ENCODE results near the gene PLGLB1.
"Not testable (repeated sequence)": the region's sequence is repeated elsewhere in the genome, so short reads cannot be mapped to it uniquely, and the experiment has no call there.

DNA sequence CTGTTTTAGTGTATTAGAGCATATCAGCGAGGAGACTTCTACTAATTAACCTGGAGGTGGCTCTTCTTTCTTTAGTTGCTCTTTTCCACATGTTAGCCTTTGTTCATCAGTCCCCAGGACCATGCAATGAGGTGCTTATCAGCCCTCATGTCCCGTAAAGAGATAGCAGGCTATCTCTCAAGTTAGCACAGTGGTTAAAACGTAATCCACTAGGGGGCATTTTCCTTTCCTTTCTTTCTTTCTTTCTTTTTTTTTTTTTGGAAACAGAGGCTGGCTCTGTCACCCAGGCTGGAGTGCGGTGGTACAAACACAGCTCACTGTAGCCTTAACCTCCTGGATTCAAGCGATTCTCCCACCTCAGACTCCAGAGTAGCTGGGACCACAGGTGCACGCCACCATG lies 4.3 kb upstream of the PLGLB1 start:
- TF ChIP-seq, protein P1, sequence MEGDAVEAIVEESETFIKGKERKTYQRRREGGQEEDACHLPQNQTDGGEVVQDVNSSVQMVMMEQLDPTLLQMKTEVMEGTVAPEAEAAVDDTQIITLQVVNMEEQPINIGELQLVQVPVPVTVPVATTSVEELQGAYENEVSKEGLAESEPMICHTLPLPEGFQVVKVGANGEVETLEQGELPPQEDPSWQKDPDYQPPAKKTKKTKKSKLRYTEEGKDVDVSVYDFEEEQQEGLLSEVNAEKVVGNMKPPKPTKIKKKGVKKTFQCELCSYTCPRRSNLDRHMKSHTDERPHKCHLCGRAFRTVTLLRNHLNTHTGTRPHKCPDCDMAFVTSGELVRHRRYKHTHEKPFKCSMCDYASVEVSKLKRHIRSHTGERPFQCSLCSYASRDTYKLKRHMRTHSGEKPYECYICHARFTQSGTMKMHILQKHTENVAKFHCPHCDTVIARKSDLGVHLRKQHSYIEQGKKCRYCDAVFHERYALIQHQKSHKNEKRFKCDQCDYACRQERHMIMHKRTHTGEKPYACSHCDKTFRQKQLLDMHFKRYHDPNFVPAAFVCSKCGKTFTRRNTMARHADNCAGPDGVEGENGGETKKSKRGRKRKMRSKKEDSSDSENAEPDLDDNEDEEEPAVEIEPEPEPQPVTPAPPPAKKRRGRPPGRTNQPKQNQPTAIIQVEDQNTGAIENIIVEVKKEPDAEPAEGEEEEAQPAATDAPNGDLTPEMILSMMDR (IDR thresholded peaks at IDR 0.05), result not testable (repeated sequence)
- TF ChIP-seq ZFX (IDR thresholded peaks at IDR 0.05; ENCODE audit: borderline replicate concordance), result not testable (repeated sequence)

All from 22Rv1 (cell line).